Renal cortex interstitium (tissue), 15 donors: Measurements from ENCODE around the gene SIAH3. TPM values are rescaled to one million over a fixed set of nuclear protein-coding genes. Genes with fewer than 3 reads are reported as not detected.
"Not testable (repeated sequence)": the region's sequence is repeated elsewhere in the genome, so short reads cannot be mapped to it uniquely, and the experiment has no call there.

ENCODE experiments used
- DNase-seq, 11 donors: peaks; one replicate each; pipeline ENCODE4 v3.0.0-alpha.2; 2013; ENCODE audit warnings: low read depth in 9 of 11, low spot score in 4 of 11; ENCODE audit errors: extremely low read depth in 1 of 11
- long read RNA-seq, 16 experiments: transcript quantifications; one replicate each; lab custom pipeline, GENCODE V29; 2026
- polyA plus RNA-seq, 3 donors: library from polyadenylated mRNA; unstranded; fragments of 120-200 nt; gene quantifications; one replicate each; pipeline ENCODE4 v1.2.1, GENCODE V29; 2013; ENCODE audit not compliant: insufficient read length in 3 of 3

SIAH3 gene
- under 1 TPM; 0.69 to 0.92 (median 0.75) TPM for polyA plus RNA-seq
- long read RNA-seq, donor 1: 0 reads
- long read RNA-seq, donor 2: 0 reads
- long read RNA-seq, donor 3: 0 reads
- long read RNA-seq, donor 4: 0 reads
- long read RNA-seq, donor 5: 0 reads
- long read RNA-seq, donor 6: 0 reads
- long read RNA-seq, donor 7: 0 reads
- long read RNA-seq, donor 8: 0 reads
- long read RNA-seq, donor 9: 0 reads
- long read RNA-seq, donor 10: 0 reads
- long read RNA-seq, donor 11: 0 reads
- long read RNA-seq, donor 12: 0 reads
- long read RNA-seq, donor 13: 0 reads
- long read RNA-seq, donor 14: 0 reads
- long read RNA-seq, donor 15: 0 reads
- long read RNA-seq, donor 16: 0 reads

DNA sequence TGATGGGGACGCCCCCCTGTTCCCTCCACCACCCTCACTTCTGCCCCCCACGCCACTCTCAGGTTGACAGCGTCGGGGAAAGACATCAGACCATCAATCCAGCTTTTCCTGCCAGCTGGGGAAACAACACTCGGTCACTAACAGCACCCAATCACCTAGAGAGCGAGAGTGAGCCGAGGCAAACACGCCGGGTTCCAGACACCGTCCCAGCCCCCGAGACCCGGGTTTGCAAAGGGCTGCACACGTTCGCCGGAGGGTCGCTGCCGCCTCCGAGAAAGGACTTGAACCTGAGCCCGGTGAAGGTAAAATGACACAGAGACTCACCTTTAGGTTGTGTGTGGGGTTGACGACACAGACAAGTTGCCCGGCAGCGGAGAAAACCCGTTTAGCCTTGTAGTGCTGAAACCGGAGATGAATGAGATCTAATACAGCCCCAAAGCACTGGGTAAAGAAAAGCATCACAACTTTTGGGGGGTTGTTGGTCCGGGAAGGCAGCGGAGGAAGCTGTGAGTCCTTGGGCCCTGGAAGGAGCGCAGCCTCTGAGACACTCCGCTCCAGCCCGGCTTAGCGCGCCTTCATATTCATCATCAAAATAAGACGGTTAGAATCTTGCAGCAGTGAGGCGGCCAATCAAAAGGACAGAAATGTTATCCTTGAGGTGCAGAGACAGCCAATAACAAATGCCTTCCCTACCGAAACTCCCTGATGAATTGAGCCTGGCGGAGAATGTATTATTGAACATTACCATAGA is at the start of gene SIAH3:
Gene SIAH3, minus strand, starts transcription at position 583 of the 751 bp plus-strand sequence. Its CDS starts 124 bp downstream, at position 459.
- DNase-seq: peak in 1 of 11 donors; percentile 31

GRCh38 chr13:45899406-45899805 is 47.9 kb upstream of the SIAH3 start:
- peak in 2 of 11 donors; percentile 33 to 41 for DNase-seq

GRCh38 chr13:45897562-45897961 is 46.0 kb upstream of the SIAH3 start:
- no peak for DNase-seq

DNA sequence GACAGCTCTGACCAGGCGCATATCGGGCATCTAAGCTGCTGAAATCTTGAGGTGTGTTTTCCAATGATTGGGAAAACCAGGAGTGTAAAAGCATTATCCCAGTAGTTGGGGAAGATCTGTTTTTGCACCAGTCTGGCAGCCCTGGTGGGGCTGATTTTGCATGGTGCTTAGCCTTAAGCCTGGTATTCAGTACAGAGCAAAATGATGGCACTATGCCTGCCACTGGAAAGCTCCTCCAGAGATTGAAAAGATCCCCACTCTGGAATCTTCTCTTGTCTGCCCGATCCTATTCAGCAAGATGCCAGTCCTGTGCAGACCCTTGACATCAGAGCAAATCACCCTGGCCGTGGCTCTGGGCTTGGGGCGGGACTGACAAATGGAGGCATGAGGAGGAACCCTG is 44.7 kb upstream of the SIAH3 start:
- DNase-seq: no peak

GRCh38 chr13:45895881-45896280 is 44.3 kb upstream of the SIAH3 start:
- DNase-seq: peak in 8 of 11 donors; percentile 40 to 75 (median 62)

GRCh38 chr13:45892513-45892912 is 41.0 kb upstream of the SIAH3 start:
- no peak for DNase-seq

GRCh38 chr13:45889590-45890243 is 38.2 kb upstream of the SIAH3 start:
- no peak for DNase-seq

DNA sequence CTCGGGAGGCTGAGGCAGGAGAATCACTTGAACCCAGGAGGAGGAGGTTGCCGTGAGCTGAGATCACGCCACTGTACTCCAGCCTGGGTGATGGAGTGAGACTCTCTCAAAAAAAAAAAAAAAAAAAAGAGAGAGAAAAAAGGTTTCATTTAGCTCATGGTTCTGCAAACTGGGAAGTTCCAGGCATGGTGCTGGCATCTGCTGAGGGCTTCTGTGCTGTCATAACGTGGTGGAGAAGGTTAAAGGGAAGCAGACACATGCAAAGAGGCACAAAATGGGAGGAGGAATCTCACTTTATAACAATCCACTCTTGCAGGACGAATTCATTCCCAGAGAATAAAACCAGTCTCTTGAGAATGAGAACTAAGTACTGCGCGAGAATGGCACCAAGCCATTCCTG is 34.9 kb upstream of the SIAH3 start:
- no peak for DNase-seq

- DNase-seq: no peak
These were observed 33.6 kb upstream of the SIAH3 start for GRCh38 chr13:45885194-45885593.

GRCh38 chr13:45882626-45883025 is 31.1 kb upstream of the SIAH3 start:
- DNase-seq: no peak

DNA sequence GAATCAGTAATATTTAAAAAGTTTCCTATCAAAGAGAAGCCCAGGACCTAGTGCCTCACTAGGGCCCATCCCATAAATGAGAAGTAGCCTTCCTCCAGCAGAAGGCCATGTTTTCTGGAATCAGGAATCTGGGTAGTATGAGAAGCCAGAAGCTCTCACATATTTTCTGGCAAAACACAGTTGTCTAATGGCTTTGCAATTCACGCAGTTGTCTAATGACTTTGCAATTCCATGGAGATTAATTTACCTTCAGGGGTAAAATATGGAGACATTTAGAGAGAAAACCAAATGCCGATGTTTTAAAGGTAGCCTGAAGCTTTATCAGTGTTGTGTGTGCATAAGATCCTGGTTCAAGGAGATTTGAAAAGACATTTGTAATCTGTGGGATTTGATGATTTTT is 29.8 kb upstream of the SIAH3 start:
- no peak for DNase-seq

DNA sequence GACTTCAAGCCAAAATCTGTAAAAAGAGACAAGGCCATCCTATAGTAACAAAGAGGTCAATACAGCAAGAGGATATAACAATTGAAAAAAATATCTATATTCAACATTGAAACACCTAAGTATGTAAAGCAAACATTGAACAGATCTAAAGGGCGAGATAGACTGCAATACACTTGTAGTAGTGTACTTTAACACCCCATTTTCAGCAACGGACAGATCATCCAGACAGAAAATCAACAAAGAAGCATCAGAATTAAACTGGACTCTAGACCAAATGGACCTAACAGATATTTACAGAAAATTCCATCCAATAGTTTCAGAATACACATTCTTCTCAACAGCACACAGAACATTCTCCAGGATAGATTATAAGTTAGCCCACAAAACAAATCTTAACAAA is 28.7 kb upstream of the SIAH3 start:
- DNase-seq: no peak

GRCh38 chr13:45879666-45880065 is 28.1 kb upstream of the SIAH3 start:
- peak in 1 of 11 donors; percentile 31 for DNase-seq

DNA sequence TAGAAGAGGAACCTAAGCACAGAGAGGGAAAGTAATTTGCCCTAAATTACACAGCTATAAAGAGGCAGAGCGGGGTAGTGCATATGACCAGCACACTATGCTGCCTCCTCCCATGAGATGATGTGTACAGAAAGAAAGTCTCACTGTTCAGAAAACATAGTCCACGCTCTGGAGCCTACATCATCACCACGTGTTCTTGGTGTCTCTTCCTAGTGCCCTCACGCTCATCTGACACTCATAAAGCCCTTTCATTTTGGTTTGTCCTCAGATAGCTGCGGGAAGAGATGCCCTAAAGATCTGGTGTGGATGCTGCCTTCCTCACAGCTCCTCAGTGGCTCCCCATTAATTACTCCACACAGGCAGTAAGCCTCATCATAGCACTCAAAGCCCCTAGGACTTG is 27.4 kb upstream of the SIAH3 start:
- no peak for DNase-seq

DNA sequence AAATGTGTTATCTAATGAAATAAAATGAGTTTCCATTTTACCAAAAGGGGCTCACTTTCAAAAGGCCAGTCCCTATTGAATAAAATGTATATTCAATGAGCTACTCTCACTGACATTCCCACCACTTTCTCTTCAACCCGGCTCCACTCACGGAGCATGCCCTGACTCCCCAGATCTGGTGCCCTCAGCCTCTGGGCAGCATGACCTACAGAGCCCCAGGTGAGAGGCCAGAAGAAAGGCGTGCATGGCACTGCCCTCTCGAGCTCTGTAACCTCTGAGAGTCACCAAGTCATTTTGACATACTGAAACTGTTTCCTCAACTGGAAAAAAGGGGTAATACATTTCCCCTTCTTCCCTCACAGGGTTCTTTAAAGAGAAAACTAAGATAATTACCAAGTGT is 25.2 kb upstream of the SIAH3 start:
- no peak for DNase-seq

- no peak for DNase-seq
These were observed 24.4 kb upstream of the SIAH3 start for GRCh38 chr13:45875951-45876350.

DNA sequence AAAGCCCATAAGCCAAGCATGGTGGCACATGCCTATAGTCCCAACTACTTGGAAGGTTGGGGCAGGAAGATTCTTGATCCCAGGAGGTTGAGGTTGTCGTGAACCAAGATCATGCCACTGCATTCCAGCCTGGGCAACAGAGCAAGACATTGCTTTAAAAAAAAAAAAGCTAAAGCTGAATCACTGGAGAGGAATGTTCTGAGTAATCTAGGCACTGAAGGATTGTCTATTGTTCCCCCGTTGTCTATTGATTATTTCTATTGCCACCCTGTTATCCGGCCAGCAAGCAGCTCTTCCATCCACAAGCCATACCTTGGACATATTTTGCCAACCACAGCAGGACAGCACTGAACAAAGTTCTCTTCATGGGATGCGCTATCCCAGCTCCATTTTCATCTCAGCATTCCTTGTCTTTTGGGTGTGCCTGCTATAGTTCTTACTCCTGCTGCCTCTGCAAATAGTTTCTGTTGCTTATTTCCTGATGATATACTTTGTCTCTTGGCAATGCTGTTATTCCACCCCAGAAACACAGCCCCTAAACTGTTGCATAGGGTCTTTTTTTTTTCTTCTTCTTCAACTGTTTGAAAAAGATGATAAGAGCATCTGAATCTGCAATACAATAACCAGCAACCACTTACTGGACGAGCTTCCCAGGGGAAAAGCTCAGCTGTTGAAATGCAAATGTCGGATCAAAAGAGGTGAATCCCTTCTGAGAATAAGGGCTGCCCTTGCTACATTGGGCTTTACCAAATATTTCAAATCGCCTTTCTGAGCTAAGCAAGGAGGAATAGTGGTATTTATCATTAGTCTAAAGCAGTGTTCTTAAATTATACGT is 22.2 kb upstream of the SIAH3 start:
- DNase-seq: no peak

DNA sequence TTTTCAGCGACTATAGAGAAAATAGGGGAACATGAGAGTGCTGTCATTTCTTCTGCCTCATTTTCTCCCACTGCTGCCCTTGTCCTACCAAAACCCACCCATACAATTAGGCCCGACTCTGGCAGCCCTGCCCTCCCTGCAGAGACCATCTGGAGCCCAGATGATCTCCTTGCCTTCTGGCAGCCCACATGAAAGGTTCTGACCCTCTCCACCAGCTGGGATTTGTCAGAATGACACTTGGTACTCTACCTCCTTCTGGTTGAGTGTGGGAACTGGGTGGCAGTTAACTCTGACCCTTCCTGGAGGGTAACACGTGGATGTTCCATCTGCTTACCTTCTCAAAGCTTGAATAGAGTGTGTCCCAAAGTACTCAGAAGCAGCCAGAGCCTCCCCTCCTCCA is 21.0 kb upstream of the SIAH3 start:
- DNase-seq: no peak

DNA sequence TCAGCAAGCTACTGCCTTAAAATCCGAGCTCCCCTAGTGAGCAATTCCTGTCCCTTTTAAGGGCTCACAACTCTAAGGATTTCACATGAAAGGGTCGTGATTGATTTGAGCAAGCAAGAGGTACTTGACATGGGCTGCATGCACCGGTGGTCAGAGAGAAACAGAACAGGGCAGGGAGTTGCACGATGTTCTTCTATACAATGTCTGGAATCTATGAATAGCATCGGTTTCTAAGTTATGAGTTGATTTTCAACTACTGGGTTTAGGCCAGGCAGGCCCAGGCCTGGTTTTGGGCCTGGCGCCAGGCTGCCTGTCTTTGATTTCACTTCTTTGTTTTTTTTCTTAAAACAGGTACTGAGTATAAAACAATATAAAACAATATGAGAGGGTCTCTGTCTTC is 19.6 kb upstream of the SIAH3 start:
- DNase-seq: not testable (repeated sequence)
